RWPE2 (cell line): ENCODE results near the gene ISCU.

ENCODE experiments used
- ATAC-seq: fragments of 200-7000 bp; cut with Tn5 transposase; 3 replicates; pipeline ENCODE4 v1.9.1; 2021; ENCODE audit warnings: low read depth
- DNase-seq: peaks from one replicate; pipeline ENCODE4 v3.0.0-alpha.2; 2020; ENCODE audit warnings: low spot score
- H3K27ac ChIP-seq: fragments of 450-650 bp; 2 replicates; pipeline ENCODE4 v1.5.1; 2017; ENCODE audit warnings: mild to moderate bottlenecking; ENCODE audit not compliant: poor library complexity, severe bottlenecking
- H3K27me3 ChIP-seq: fragments of 250-450 bp; sonication (Bioruptor Pico); 2 replicates; pipeline ENCODE4 v1.5.1; 2021; ENCODE audit warnings: mild to moderate bottlenecking, moderate library complexity; ENCODE audit not compliant: insufficient read depth, poor library complexity, severe bottlenecking
- H3K36me3 ChIP-seq: fragments of 250-450 bp; sonication (Bioruptor Pico); 2 replicates; pipeline ENCODE4 v1.5.1; 2020; ENCODE audit warnings: low read depth, mild to moderate bottlenecking, moderate library complexity
- H3K4me1 ChIP-seq: fragments of 250-450 bp; sonication (Bioruptor Pico); 2 replicates; pipeline ENCODE4 v1.5.1; 2021; ENCODE audit warnings: mild to moderate bottlenecking, moderate library complexity; ENCODE audit not compliant: insufficient read depth, poor library complexity, severe bottlenecking
- H3K4me3 ChIP-seq: fragments of 250-450 bp; sonication (Bioruptor Pico); 2 replicates; pipeline ENCODE4 v1.5.1; 2021; ENCODE audit warnings: mild to moderate bottlenecking, moderate library complexity; ENCODE audit not compliant: severe bottlenecking
- H3K9me3 ChIP-seq: fragments of 250-450 bp; sonication (Bioruptor Pico); 2 replicates; pipeline ENCODE4 v1.5.1; 2021; ENCODE audit warnings: mild to moderate bottlenecking, moderate library complexity; ENCODE audit not compliant: severe bottlenecking
- TF ChIP-seq, protein P1 (sequence below): fragments of 450-650 bp; IDR thresholded peaks from one replicate; pipeline ENCODE4 v1.5.1; 2017; ENCODE audit warnings: mild to moderate bottlenecking, moderate library complexity; ENCODE audit not compliant: poor library complexity, severe bottlenecking

ISCU gene

DNA sequence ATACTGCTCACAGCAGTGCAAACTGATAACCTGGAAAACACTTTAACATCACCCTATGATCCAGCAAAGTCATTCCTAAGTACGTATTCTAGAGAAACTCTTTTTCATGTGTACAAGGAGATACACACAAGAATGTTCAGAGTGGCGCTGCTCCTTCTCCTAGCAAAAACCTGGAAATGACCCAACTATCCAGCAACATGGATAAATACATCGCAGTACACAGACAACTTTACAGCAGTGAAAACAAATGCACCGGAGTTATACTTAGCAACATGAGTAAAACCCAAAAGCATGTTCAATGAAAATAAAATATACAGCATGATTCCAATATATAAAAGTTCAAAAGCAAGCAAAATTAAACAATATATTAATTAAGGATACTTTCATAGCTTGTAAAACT, 20.1 kb upstream of the ISCU start:
- Histone ChIP-seq H3K9me3 (no peaks in the 10 kb centered on the region), H3K4me3 (no peak overlapping the region), H3K27me3 (no peaks in the 10 kb centered on the region), H3K36me3 (peaks cover 86% of the 10 kb centered on the region), H3K27ac (no peak overlapping the region), H3K4me1 (peaks cover 3% of the 10 kb centered on the region)
- TF ChIP-seq, protein P1, sequence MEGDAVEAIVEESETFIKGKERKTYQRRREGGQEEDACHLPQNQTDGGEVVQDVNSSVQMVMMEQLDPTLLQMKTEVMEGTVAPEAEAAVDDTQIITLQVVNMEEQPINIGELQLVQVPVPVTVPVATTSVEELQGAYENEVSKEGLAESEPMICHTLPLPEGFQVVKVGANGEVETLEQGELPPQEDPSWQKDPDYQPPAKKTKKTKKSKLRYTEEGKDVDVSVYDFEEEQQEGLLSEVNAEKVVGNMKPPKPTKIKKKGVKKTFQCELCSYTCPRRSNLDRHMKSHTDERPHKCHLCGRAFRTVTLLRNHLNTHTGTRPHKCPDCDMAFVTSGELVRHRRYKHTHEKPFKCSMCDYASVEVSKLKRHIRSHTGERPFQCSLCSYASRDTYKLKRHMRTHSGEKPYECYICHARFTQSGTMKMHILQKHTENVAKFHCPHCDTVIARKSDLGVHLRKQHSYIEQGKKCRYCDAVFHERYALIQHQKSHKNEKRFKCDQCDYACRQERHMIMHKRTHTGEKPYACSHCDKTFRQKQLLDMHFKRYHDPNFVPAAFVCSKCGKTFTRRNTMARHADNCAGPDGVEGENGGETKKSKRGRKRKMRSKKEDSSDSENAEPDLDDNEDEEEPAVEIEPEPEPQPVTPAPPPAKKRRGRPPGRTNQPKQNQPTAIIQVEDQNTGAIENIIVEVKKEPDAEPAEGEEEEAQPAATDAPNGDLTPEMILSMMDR: no peak
- DNase-seq (no peak), ATAC-seq (no peak)

DNA sequence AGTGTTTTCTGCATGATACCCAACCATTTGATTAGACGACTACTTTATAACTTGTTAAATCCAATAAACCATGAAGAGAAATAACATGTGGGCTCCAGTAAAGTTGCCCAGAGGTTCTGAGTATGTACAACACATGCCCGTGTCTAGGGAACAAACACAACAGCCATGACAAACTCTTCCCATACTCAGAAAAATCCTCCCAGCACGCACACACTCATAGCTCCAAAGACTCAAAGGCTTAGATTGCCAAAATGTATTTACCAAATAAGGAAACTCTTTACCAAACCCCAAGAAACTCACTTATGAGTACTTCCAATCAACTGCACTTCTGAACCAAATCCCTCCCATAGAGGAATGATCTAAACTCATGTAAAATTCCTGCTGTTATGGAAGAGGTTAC, 18.7 kb upstream of the ISCU start:
- ATAC-seq: no peak

DNA sequence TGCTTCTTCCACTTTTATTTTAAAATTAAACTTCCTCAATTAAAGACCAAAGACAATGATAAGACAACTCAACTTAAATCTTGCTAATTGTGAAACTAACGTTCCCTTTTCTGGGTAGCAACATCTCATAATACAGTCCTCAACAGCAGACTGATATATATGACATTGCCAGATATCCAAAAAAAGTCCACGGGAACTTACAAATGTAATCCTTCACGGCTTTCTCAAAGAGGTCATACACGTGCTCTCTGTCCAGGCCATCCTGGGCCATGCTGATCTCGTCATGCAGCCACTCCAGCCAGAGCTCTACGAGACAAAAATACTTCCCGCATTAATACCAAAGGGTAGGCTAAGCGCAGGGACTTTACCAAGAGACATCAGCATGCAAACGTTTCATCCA, 14.7 kb upstream of the ISCU start:
- H3K4me3 ChIP-seq: no peak overlapping the region
- H3K27me3 ChIP-seq: no peaks in the 10 kb centered on the region
- no peaks in the 10 kb centered on the region for H3K9me3 ChIP-seq
- TF ChIP-seq, protein P1: no peak
- H3K27ac ChIP-seq: no peak overlapping the region
- H3K4me1 ChIP-seq: no peaks in the 10 kb centered on the region
- peaks cover 87% of the 10 kb centered on the region for H3K36me3 ChIP-seq
- ATAC-seq (no peak), DNase-seq (no peak)

More for the DNA sequence above, 18.7 kb upstream of the ISCU start:
- TF ChIP-seq, protein P1: no peak
- Histone ChIP-seq H3K4me1 (peaks cover 3% of the 10 kb centered on the region), H3K27me3 (no peaks in the 10 kb centered on the region), H3K27ac (no peak overlapping the region), H3K4me3 (no peak overlapping the region), H3K9me3 (no peaks in the 10 kb centered on the region), H3K36me3 (peaks cover 86% of the 10 kb centered on the region)
- no peak for DNase-seq

DNA sequence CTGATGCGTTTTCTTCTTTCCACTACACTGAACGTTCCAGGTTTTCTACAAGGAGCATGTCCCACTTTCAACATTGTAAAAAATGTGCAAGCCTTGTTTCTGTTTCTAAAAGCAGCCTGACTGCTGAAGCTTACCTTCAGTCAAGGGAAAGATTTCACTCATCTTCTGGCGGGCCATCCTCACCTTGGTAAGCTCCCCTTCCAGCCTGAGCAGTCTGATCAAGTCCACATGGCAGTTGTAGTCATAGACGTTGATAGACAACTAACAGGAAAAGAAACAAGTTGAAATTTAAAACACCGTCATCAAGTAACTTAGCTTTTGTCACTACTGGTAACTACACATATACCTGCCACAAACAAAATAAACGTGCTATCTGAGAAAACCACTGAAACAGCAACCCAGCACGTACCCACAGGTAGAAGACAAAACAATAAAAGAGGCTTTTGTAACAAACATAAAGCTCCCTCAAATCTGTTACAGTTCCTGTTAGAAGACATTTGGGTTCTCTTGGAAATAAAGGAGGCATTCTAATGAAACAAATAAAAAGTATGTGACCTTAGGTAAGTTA, 13.4 kb upstream of the ISCU start:
- H3K36me3 ChIP-seq: peaks cover 76% of the 10 kb centered on the region
- no peak overlapping the region for H3K4me3 ChIP-seq
- ATAC-seq: no peak
- TF ChIP-seq, protein P1: no peak
- no peaks in the 10 kb centered on the region for H3K9me3 ChIP-seq
- H3K27me3 ChIP-seq: no peaks in the 10 kb centered on the region
- no peaks in the 10 kb centered on the region for H3K4me1 ChIP-seq
- H3K27ac ChIP-seq: no peak overlapping the region
- no peak for DNase-seq

DNA sequence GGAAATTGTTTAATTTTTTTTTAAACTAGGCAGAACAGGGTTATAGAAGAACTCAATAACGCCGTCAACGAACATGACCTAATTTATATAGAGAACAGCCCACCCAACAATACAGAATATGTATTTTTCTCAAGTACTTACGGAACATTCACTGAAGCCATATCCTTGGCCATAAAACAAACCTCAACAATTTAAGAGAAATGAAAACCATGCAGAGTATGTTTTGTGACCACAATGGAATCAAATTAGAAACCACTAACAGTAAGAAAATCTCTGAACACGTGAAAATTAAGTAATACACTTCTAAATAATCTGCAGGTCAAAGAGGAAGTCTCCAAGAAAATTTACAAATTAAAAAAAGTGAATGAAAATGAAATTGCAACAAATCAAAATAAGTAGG, 10.9 kb upstream of the ISCU start:
- Histone ChIP-seq H3K27me3 (no peaks in the 10 kb centered on the region), H3K27ac (no peak overlapping the region), H3K9me3 (no peaks in the 10 kb centered on the region), H3K4me1 (no peaks in the 10 kb centered on the region), H3K36me3 (peaks cover 72% of the 10 kb centered on the region), H3K4me3 (no peak overlapping the region)
- DNase-seq (no peak), ATAC-seq (no peak)
- TF ChIP-seq, protein P1: no peak
